GM12878 (cell line): ENCODE data around the gene C5AR2. TPM values are rescaled to one million over a fixed set of nuclear protein-coding genes. Genes with fewer than 3 reads are reported as not detected.

Experiments used
- BACH1 ChIP-seq: fragments of 450-650 bp; IDR thresholded peaks from 2 replicates; pipeline ENCODE4 v1.6.1; 2017; ENCODE audit warnings: mild to moderate bottlenecking, borderline replicate concordance
- CREB1 ChIP-seq: IDR thresholded peaks from 2 replicates; pipeline ENCODE4 v1.6.1; 2012; ENCODE audit warnings: low read depth, mild to moderate bottlenecking, inconsistent platforms
- E2F8 ChIP-seq: fragments of 450-650 bp; IDR thresholded peaks from 2 replicates; pipeline ENCODE4 v1.6.1; 2018; ENCODE audit warnings: mild to moderate bottlenecking, low read depth, moderate library complexity; ENCODE audit not compliant: partially characterized antibody
- EED ChIP-seq: sonication (generic); IDR thresholded peaks from 2 replicates; pipeline ENCODE4 v1.6.1; 2016; ENCODE audit warnings: antibody characterized with exemption, low read depth
- EP300 ChIP-seq, 2 experiments: fragments of 150-350 bp in 1 of 2; IDR thresholded peaks; 2 replicates each; pipeline ENCODE4 v1.6.1; 2011 to 2012; ENCODE audit warnings: low read depth in 2 of 2, low read length in 2 of 2, borderline replicate concordance in 1 of 2, improper control_type of control experiment in 1 of 2, inconsistent platforms in 1 of 2; ENCODE audit not compliant: control insufficient read depth in 1 of 2
- IKZF1 ChIP-seq: fragments of 450-650 bp; conservative IDR thresholded peaks from 2 replicates; pipeline ENCODE4 v1.6.1; 2017; ENCODE audit warnings: antibody characterized with exemption, mild to moderate bottlenecking
- KLF5 ChIP-seq: fragments of 450-650 bp; IDR thresholded peaks from 2 replicates; pipeline ENCODE4 v1.6.1; 2014; ENCODE audit warnings: mild to moderate bottlenecking; ENCODE audit not compliant: partially characterized antibody
- MXI1 ChIP-seq: fragments of 150-350 bp; IDR thresholded peaks from 2 replicates; pipeline ENCODE4 v1.6.1; 2011; ENCODE audit warnings: low read depth, mild to moderate bottlenecking, inconsistent platforms, low read length, improper control_type of control experiment
- NFYB ChIP-seq: IDR thresholded peaks from 2 replicates; pipeline ENCODE4 v1.6.1; 2011; ENCODE audit warnings: low read depth, mild to moderate bottlenecking, low read length, improper control_type of control experiment, moderate library complexity; ENCODE audit not compliant: insufficient read depth
- PAX5 ChIP-seq: IDR thresholded peaks from 2 replicates; pipeline ENCODE4 v1.6.1; 2011; ENCODE audit warnings: low read depth, low read length, borderline replicate concordance
- PKNOX1 ChIP-seq: fragments of 450-650 bp; IDR thresholded peaks from 2 replicates; pipeline ENCODE4 v1.6.1; 2016; ENCODE audit warnings: mild to moderate bottlenecking
- POLR2AphosphoS5 ChIP-seq: IDR thresholded peaks from 2 replicates; pipeline ENCODE4 v1.6.1; 2011; ENCODE audit warnings: mild to moderate bottlenecking, low read length, inconsistent platforms
- RAD21 ChIP-seq: IDR thresholded peaks from 2 replicates; pipeline ENCODE4 v1.6.1; 2011; ENCODE audit warnings: mild to moderate bottlenecking, low read depth, low read length, moderate library complexity; ENCODE audit not compliant: insufficient read depth
- RAD51 ChIP-seq: fragments of 450-650 bp; IDR thresholded peaks from 2 replicates; pipeline ENCODE4 v1.6.1; 2016; ENCODE audit warnings: moderate library complexity, mild to moderate bottlenecking, inconsistent platforms
- SMAD5 ChIP-seq: IDR thresholded peaks from 2 replicates; pipeline ENCODE4 v1.6.1; 2016; ENCODE audit warnings: antibody characterized with exemption, low read depth
- SRF ChIP-seq, 2 experiments: IDR thresholded peaks; 2 replicates each; pipeline ENCODE4 v1.6.1; 2011; ENCODE audit warnings: low read depth in 2 of 2, low read length in 2 of 2, mild to moderate bottlenecking in 1 of 2, moderate library complexity in 1 of 2
- ZBTB33 ChIP-seq: fragments of 450-650 bp; IDR thresholded peaks from 2 replicates; pipeline ENCODE4 v1.6.1; 2017; ENCODE audit warnings: mild to moderate bottlenecking
- ZBTB40 ChIP-seq: fragments of 450-650 bp; IDR thresholded peaks from 2 replicates; pipeline ENCODE4 v1.6.1; 2016; ENCODE audit warnings: mild to moderate bottlenecking, moderate library complexity, borderline replicate concordance
- polyA plus RNA-seq, 11 experiments: library from polyadenylated mRNA; depleted of rRNA in 4 of 11; unstranded in 6 of 11; stranded (reverse) in 5 of 11; fragments of >200 nt; fragmentation: Nextera tagmentation in 4 of 11; fragmentation: Illumina TruSeq in 1 of 11; extraction: Ambion mirVana in 4 of 11; extraction: Trizol in 1 of 11; gene quantifications; 1 replicate in 1 of 11; 2 replicates in 10 of 11; pipeline versions ENCODE4 v1.2.1 to v1.2.3, GENCODE V29; 2011 to 2016; ENCODE audit warnings: inconsistent platforms in 2 of 11, missing spikeins in 2 of 11, low read depth in 1 of 11
- total RNA-seq, 4 experiments: library from RNA; depleted of rRNA in 3 of 4; stranded (reverse); fragments of >200 nt in 3 of 4; fragmentation: Illumina TruSeq in 1 of 4; extraction: Trizol in 1 of 4; gene quantifications; 2 replicates each; pipeline versions ENCODE4 v1.2.1 to v1.2.3, GENCODE V29; 2013 to 2021

C5AR2 gene
- total and polyA plus RNA-seq, 10 of the 15 experiments (the other 5 are each of a cell fraction or from before 2014, with no cell fraction given): 0.01 TPM; not detected in 9

GRCh38 chr19:47348819-47349795 is 17.1 kb downstream of the C5AR2 start, which contains the start of gene DHX34 (continued):
- TF ChIP-seq ZBTB40 (peak; percentile 54; the same call in 1 of the 2 replicates), E2F8 (no peak), CREB1 (peak; percentile 68; the same call in 1 of the 2 replicates), MXI1 (peak; percentile 88), RAD51 (peak; percentile 80), KLF5 (peak; percentile 68), EED (no peak), POLR2AphosphoS5 (peak; percentile 54; the same call in 1 of the 2 replicates), NFYB (peak; percentile 90), SRF (IDR thresholded peaks at IDR 0.05; ENCODE audit: low read depth in 2 of 2, low read length in 2 of 2) (peak in 1 of 2 experiments; percentile 64; a peak in 1 of 4 replicates), BACH1 (no peak; the same call in 1 of the 2 replicates), PKNOX1 (peak; percentile 48; the same call in 1 of the 2 replicates), PAX5 (0 out of 2 replicates have a peak, but pooled peaks have one; percentile 23), EP300 (IDR thresholded peaks at IDR 0.05; ENCODE audit: borderline replicate concordance in 1 of 2, control insufficient read depth in 1 of 2, low read depth in 2 of 2, low read length in 2 of 2) (no peak), SMAD5 (peak; percentile 80; the same call in 1 of the 2 replicates), IKZF1 (peak; percentile 90), RAD21 (no peak), ZBTB33 (no peak)
